GM23248 (cell line): ENCODE results near the gene PTPN18.

ENCODE experiments used
- EZH2 ChIP-seq: fragments of 200-600 bp; sonication (generic); IDR thresholded peaks from 2 replicates; pipeline ENCODE4 v1.6.1; 2018; ENCODE audit warnings: antibody characterized with exemption, mild to moderate bottlenecking; ENCODE audit not compliant: insufficient read depth, poor library complexity, severe bottlenecking
- EZH2phosphoT487 ChIP-seq: fragments of 200-600 bp; sonication (generic); IDR thresholded peaks from 2 replicates; pipeline ENCODE4 v1.6.1; 2018; ENCODE audit warnings: antibody characterized with exemption, moderate library complexity, mild to moderate bottlenecking, low read depth; ENCODE audit not compliant: insufficient read depth

DNA sequence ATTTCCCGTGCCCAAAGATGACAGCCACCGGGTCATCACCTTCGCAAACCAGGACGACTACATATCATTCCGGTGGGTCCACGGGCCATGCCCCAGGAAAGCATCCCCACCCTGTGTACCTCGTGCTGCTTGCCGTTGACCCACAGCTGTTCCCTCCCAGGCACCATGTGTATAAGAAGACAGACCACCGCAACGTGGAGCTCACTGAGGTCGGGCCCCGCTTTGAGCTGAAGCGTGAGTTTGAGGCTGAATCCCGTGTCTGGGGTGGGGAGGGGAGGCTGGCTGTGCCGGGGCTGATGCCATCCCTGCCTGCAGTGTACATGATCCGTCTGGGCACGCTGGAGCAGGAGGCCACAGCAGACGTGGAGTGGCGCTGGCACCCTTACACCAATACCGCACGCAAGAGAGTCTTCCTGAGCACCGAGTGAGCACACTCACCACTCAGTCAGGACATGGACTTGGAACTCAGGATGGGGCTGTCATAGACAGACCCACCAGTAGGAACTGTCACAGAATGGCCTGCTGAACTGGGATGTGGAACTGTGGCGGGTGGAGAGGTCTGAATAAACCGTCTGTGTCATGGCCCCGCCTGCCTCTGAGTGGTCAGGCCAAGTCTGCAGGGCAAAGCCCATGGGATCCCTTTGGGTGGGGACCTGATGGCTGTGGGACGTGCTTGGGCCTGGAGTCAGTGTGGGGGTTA is 9.7 kb upstream of the PTPN18 start:
- TF ChIP-seq EZH2 (no peak), EZH2phosphoT487 (no peak)
